Retinal pigment epithelial cell (primary cell): ENCODE results near the gene CCNL2.

Experiments used
- DNase-seq: peaks from one replicate; pipeline ENCODE4 v3.0.0-alpha.2; 2010; ENCODE audit warnings: low read depth
- H3K4me3 ChIP-seq: 2 replicates; pipeline ENCODE4 v1.5.1; 2011; ENCODE audit warnings: mild to moderate bottlenecking, low read length, control low read depth, moderate library complexity
- CTCF ChIP-seq: conservative IDR thresholded peaks from 2 replicates; pipeline ENCODE4 v1.5.1; 2011; ENCODE audit warnings: low read depth, low read length, control low read depth, inconsistent platforms

The CCNL2 gene

GRCh38 chr1:1438531-1439381, 39.6 kb upstream of the CCNL2 start:
- TF ChIP-seq CTCF = no peak
- no peak overlapping the region for H3K4me3 ChIP-seq
- no peak for DNase-seq

- TF ChIP-seq CTCF = no peak
- no peak for DNase-seq
- no peak overlapping the region for H3K4me3 ChIP-seq
These were observed 38.8 kb upstream of the CCNL2 start for GRCh38 chr1:1437904-1438376.

- no peak overlapping the region for H3K4me3 ChIP-seq
- no peak for DNase-seq
- TF ChIP-seq CTCF = no peak
These were observed 38.1 kb upstream of the CCNL2 start for GRCh38 chr1:1437033-1437903.

GRCh38 chr1:1436630-1437032, 37.5 kb upstream of the CCNL2 start:
- H3K4me3 ChIP-seq = no peak overlapping the region
- DNase-seq = no peak
- no peak for TF ChIP-seq CTCF

- no peak for TF ChIP-seq CTCF
- no peak for DNase-seq
- H3K4me3 ChIP-seq = peak overlapping the region; percentile 12
These were observed 36.9 kb upstream of the CCNL2 start for GRCh38 chr1:1435911-1436629.

- no peak for DNase-seq
- no peak for TF ChIP-seq CTCF
- H3K4me3 ChIP-seq = peak within 1 kb of the TSS; percentile 24
These were observed 36.2 kb upstream of the CCNL2 start, which contains the start of gene VWA1 for GRCh38 chr1:1435106-1435903. Gene VWA1, plus strand, starts transcription at chr1:1435690. Its CDS starts 59 bp downstream, at chr1:1435749.
